Measurements from ENCODE around the gene CD19.

DNA sequence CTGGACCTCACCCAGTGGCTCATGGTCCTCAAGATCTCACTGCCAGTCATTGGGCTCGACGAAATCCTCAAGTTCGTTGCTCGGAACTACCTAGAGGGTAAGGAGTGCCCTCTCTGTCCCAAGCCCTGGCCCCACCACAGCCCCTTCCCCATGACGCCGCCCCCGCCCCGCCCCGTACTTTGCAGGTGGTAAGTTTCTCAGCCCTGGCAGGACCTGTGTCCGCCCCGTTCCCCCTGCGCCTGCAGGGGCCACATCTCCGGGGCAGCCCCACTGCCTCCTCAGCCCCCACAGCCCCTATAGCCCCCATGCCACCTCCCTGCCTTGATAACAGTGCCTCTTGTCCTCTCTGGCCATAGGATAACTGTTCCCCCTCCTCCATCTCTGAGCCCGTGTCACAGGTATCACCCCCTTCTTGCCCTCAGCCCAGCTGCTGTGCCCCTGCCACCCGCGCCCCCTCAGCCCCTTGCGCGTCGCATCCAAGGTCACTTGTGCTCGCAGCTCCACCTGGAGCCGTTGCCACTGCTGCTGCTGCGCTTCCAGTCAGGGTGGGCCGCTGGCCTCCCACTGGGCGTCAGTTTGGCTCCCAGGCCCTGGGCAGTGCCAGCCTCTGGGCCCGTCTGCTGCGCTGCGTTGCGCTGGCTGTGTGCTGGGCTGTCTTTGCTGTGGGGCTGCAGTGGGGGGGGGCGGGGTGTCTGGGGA, 28.3 kb upstream of the CD19 start:
- TF ChIP-seq, protein P1, sequence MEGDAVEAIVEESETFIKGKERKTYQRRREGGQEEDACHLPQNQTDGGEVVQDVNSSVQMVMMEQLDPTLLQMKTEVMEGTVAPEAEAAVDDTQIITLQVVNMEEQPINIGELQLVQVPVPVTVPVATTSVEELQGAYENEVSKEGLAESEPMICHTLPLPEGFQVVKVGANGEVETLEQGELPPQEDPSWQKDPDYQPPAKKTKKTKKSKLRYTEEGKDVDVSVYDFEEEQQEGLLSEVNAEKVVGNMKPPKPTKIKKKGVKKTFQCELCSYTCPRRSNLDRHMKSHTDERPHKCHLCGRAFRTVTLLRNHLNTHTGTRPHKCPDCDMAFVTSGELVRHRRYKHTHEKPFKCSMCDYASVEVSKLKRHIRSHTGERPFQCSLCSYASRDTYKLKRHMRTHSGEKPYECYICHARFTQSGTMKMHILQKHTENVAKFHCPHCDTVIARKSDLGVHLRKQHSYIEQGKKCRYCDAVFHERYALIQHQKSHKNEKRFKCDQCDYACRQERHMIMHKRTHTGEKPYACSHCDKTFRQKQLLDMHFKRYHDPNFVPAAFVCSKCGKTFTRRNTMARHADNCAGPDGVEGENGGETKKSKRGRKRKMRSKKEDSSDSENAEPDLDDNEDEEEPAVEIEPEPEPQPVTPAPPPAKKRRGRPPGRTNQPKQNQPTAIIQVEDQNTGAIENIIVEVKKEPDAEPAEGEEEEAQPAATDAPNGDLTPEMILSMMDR (IDR thresholded peaks at IDR 0.05), result no peak
- TF ChIP-seq POLR2AphosphoS5 (IDR thresholded peaks at IDR 0.05; ENCODE audit: insufficient read depth in 1 of 2, low read depth in 1 of 2) (no peak), POLR2A (IDR thresholded peaks at IDR 0.05) (no peak)
